ENCODE measurements around the gene CEBPA.
"Not testable (repeated sequence)": the region's sequence is repeated elsewhere in the genome, so short reads cannot be mapped to it uniquely, and the experiment has no call there.

The CEBPA gene

GRCh38 chr19:33323093-33323820 is 20.9 kb upstream of the CEBPA start:
- no peak for DNase-seq

GRCh38 chr19:33320636-33321035 is 18.3 kb upstream of the CEBPA start:
- DNase-seq = no peak

DNA sequence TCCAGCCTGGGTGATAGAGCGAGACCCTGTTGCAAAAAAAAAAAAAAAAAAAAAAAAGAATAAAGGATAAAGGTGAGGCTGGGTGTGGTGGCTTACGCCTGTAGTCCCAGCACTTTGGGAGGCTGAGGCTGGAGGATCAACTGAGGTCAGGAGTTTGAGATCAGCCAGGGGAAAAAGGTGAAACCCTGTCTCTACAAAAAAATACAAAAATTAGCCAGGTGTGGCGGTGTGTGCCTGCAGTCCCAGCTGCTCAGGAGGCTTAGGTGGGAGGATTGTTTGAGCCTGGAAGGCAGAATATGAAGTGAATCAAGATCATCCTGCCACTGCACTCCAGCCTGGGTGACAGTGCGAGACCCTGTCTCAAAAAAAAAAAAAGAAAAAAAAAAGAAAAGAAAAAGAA is 15.7 kb upstream of the CEBPA start:
- DNase-seq = not testable (repeated sequence)

DNA sequence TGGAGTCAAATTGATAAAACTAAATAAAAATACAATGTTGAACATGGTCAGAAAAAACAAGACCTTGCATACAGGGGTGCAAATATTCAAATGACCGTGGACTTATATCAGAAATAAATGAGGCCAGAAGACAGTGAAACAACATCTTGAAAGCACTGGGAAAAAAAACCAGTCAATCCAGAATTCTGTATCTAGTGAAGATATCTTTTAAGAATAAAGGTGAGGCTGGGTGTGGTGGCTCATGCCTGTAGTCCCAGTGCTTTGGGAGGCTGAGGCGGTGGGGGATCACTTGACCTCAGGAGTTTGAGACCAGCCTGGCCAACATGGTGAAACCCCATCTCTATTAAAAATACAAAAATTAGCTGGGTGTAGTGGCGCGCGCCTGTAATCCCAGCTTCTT is 15.2 kb upstream of the CEBPA start:
- no peak for DNase-seq

DNA sequence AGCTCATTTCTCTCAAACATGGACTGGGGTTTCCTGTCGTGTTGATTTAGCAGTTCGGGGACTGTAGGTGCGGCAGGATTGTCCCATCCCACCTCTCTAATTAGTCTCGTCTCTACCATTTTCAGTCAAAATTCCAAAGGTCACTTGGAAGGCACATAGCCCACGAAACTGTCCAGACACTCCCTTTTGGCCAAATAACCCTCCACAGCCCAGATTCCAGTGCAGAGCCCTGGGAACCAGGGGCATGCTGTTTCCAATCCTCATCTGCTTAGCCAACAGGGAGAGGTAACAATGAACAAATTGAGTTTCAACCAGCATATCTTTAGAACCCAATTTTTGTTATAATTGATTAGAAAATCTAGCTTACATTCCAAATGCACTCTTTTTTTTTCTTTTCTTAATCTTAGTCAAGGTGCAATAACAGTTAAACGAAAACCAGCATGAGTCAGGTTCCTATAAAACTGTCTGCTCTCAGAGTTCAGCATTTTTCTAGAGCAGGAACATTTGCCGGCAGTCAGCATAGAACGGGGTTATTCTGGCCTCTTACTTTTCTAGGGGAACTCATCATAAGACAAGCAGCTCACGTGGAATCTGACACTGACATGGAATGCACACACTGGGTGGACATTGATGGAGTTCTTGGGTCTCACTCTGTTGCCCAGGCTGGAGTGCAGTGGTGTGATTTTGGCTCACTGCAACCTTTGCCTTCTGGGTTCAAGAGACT is 14.4 kb upstream of the CEBPA start:
- DNase-seq = no peak

GRCh38 chr19:33312808-33313207 is 10.5 kb upstream of the CEBPA start:
- not testable (repeated sequence) for DNase-seq

DNA sequence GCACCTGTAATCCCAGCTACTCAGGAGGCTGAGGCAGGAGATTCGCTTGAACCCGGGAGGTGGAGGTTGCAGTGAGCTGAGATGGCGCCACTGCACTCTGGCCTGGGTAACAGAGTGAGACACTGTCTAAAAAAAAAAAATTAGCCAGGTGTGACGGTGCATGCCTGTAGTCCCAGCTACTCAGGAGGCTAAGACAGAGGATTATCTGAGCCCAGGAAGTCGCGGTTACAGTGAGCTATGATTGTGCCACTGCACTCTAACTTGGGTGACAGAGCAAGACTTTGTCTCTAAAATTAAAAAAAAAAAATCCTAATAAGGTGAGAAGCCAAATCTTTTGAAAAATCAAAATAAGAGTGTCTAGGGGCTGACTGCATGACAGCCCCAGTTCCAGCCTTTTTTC is 9.7 kb upstream of the CEBPA start:
- DNase-seq = no peak

DNA sequence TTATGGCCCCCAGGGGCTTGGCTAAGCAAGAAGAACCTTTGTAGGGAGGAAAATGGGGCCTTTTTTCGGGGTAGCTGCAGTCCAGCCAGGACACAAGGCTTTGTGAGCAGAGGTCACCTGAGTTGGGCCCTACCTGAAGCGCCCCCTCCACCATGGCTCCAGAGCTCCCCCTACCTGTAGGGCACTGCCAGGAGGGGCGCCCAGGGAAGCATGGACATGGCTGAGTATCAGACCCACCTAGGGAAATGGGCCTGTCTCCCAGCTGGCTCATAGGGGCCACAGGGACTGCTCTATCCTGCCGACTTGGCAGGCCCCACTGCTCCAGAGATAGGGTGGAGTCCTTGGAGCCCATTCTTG is 9.0 kb upstream of the CEBPA start:
- no peak for DNase-seq

GRCh38 chr19:33310606-33311325 is 8.4 kb upstream of the CEBPA start:
- DNase-seq = no peak

- no peak for DNase-seq
These were observed 7.5 kb upstream of the CEBPA start for GRCh38 chr19:33309826-33310225.

GRCh38 chr19:33306853-33307792 is 4.8 kb upstream of the CEBPA start:
- no peak for DNase-seq

- no peak for DNase-seq
These were observed 3.9 kb upstream of the CEBPA start for GRCh38 chr19:33306191-33306590.

DNA sequence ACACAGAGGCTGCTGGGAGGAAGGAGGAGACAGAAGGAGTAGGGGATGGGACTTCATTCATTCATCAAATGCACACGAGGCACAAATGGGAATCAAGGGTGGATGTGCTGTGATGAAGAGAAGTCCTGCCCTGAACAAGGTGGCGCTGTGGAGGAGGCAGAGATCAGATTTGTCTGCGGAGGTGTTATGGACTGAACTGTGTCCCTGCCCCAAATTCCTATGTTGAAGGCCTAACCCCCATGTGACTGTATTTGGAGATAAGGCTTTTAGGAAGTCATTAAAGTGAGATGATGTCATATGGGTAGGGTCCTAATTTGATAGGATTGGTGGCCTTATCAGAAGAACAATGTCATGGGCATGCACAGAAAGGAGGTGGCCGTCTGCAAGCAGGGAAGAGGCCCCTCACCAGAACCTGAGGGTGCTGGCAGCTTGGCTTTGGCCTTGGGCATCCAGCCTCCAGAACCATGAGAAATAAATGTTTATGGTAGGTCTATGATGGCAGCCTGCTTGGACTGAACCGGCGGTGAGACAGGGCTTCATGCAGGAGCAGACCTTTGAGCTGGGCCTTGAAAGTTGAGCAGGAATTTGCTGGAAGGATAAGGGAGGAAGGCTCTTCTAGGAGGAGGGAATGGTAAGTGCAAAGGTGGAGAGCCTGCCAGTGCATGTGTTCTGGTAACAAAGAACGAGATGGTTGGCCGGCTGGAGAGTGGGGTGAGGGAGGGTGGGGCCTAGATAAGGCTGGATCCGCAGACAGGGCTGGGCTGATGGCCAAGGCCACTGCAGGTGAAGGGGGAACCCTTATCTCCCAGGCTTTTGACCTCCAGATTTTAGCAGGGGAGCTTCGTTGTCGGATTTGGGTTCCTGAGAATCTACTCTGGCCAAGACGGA is 2.7 kb upstream of the CEBPA start:
- no peak for DNase-seq

GRCh38 chr19:33304371-33304759 is 2.0 kb upstream of the CEBPA start:
- no peak for DNase-seq

DNA sequence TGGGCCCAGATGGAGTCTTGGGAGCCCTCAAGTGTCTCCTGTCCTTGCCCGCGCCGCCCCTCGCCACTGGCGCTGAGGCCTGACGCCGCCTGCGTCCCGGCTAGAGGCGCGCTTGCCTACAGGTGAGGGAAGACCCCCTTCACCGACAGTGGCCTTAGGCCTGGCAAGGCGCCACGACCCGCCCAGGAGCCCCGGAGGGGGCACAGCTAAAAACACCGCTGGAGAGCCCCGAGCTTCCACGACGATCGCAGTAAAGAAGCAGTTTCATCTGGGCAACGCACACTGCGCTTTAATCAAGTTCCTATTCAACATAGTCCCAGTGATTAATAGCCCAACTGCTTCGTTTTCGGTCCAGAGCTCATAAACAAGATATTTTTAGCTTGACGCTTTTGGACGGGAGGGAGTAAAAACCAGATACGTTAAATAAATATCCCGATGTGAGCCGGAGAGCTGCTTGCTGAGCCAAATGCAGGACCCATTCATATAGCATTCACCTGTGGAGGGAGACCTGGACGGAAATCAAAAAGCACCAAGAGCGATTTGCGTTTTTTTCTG is 1.5 kb upstream of the CEBPA start:
- DNase-seq = no peak

GRCh38 chr19:33302974-33303790 is 848 bp upstream of the CEBPA start:
- no peak for DNase-seq

DNA sequence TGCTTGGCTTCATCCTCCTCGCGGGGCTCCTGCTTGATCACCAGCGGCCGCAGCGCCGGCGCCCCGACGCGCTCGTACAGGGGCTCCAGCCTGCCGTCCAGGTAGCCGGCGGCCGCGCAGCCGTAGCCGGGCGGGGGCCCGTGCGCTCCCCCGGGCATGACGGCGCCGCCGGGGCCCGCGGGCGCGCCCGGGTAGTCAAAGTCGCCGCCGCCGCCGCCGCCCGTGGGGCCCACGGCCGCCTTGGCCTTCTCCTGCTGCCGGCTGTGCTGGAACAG is 497 bp downstream of the CEBPA start:
- DNase-seq = no peak

DNA sequence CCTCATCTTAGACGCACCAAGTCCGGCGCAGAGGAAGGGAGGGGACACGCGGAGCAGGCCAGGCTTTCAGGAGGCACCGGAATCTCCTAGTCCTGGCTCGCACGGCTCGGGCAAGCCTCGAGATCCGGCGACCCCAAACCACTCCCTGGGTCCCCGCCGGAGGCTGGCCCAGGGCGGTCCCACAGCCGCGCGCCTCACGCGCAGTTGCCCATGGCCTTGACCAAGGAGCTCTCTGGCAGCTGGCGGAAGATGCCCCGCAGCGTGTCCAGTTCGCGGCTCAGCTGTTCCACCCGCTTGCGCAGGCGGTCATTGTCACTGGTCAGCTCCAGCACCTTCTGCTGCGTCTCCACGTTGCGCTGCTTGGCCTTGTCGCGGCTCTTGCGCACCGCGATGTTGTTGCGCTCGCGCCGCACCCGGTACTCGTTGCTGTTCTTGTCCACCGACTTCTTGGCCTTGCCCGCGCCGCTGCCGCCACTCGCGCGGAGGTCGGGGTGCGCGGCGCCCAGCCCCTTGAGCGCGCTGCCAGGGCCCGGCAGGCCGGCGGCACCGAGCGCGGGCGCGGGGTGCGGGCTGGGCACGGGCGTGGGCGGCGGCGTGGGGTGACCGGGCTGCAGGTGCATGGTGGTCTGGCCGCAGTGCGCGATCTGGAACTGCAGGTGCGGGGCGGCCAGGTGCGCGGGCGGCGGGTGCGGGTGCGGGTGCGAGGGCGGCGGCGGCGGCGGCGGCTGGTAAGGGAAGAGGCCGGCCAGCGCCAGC is 1.0 kb downstream of the CEBPA start:
- no peak for DNase-seq

GRCh38 chr19:33300894-33301143 is 1.5 kb downstream of the CEBPA start:
- DNase-seq = no peak

Measured in NCI-H446 treated with DMSO at 0.1 percent for 48 hours (cell line).